AG10803 (cell line): Measurements from ENCODE around the gene PAPPA.

ENCODE experiments used
- DNase-seq: peaks from one replicate; pipeline ENCODE4 v3.0.0; 2010; ENCODE audit warnings: low read depth
- H3K4me3 ChIP-seq: 2 replicates; pipeline ENCODE4 v1.5.1; 2011; ENCODE audit warnings: mild to moderate bottlenecking, low read length, control low read depth
- CTCF ChIP-seq: conservative IDR thresholded peaks from 2 replicates; pipeline ENCODE4 v1.5.1; 2011; ENCODE audit warnings: mild to moderate bottlenecking, low read length, control low read depth, inconsistent platforms

The PAPPA gene

GRCh38 chr9:116425244-116425643, 271.7 kb downstream of the PAPPA start:
- H3K4me3 ChIP-seq: no peak overlapping the region
- no peak for DNase-seq
- no peak for TF ChIP-seq CTCF

GRCh38 chr9:116430849-116431248, 277.3 kb downstream of the PAPPA start:
- H3K4me3 ChIP-seq: no peak overlapping the region
- no peak for TF ChIP-seq CTCF
- no peak for DNase-seq

- TF ChIP-seq CTCF: no peak
- H3K4me3 ChIP-seq: no peak overlapping the region
- no peak for DNase-seq
These were observed 278.5 kb downstream of the PAPPA start for GRCh38 chr9:116432051-116432450.

- DNase-seq: no peak
- TF ChIP-seq CTCF: no peak
These were observed 280.7 kb downstream of the PAPPA start for GRCh38 chr9:116434314-116434713.

GRCh38 chr9:116435706-116436105, 282.1 kb downstream of the PAPPA start:
- no peak overlapping the region for H3K4me3 ChIP-seq
- DNase-seq: peak; percentile 58
- no peak for TF ChIP-seq CTCF

More at GRCh38 chr9:116434314-116434713, 280.7 kb downstream of the PAPPA start:
- H3K4me3 ChIP-seq: no peak overlapping the region

- no peak overlapping the region for H3K4me3 ChIP-seq
- peak; percentile 13 for DNase-seq
- TF ChIP-seq CTCF: no peak
These were observed 282.5 kb downstream of the PAPPA start for GRCh38 chr9:116436121-116436520.

GRCh38 chr9:116437411-116438370, 284.1 kb downstream of the PAPPA start:
- DNase-seq: no peak
- TF ChIP-seq CTCF: no peak
- H3K4me3 ChIP-seq: no peak overlapping the region
